Left ventricle myocardium superior (tissue), 1 donor: ENCODE measurements around the gene ACOT9. TPM values are rescaled to one million over a fixed set of nuclear protein-coding genes. Genes with fewer than 3 reads are reported as not detected.
"Not testable (repeated sequence)": the region's sequence is repeated elsewhere in the genome, so short reads cannot be mapped to it uniquely, and the experiment has no call there.

Source experiments
- ATAC-seq: fragments of 200-7000 bp; cut with Tn5 transposase; one replicate; pipeline ENCODE4 v1.9.1; 2020; ENCODE audit warnings: mild to moderate bottlenecking, moderate library complexity
- DNase-seq: peaks from one replicate; pipeline ENCODE4 v3.0.0-alpha.2; 2020
- intact Hi-C: fragments of 100-400 bp; cut with micrococcal nuclease; formaldehyde crosslinking; loops from one replicate; pipeline ENCODE4 v1.11.0; 2022
- total RNA-seq: library from RNA; stranded (reverse); fragmentation: NEBNext Ultra II Directional; extraction: Animal tissue kit (Norgen Biotek cat#: 25700); gene quantifications from one replicate; pipeline ENCODE4 v1.2.1, GENCODE V29; 2021
- donor health status: DM: no; HTN: yes; CAD: no; lungs with severe emphysema.

ACOT9 gene
- total RNA-seq, 1 donor from 2014 or later: 41.8 TPM

DNA sequence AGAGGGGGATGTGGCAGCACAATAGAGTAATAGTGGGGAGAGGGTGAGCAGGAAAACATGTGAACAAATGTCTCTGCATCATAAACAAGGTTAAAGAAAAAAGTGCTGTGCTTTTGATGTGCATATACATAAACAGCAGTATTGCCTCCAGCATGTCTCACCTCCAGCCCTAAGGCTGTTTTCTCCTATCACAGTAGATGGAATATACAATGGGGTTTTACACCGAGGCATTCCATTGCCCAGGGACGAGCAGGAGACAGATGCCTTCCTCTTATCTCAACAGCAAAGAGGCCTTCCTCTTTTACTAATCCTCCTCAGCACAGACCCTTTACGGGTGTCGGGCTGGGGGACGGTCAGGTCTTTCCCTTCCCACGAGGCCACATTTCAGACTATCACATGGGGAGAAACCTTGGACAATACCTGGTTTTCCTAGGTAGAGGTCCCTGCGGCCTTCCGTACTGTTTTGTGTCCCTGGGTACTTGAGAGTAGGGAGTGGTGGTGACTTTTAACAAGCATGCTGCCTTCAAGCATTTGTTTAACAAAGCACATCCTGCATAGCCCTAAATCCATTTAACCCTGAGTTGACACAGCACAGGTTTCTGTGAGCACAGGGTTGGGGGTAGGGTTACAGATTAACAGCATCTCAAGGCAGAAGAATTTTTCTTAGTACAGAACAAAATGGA lies 82.9 kb downstream of the ACOT9 start:
- ATAC-seq, intact Hi-C loops, DNase-seq: not testable (repeated sequence)

DNA sequence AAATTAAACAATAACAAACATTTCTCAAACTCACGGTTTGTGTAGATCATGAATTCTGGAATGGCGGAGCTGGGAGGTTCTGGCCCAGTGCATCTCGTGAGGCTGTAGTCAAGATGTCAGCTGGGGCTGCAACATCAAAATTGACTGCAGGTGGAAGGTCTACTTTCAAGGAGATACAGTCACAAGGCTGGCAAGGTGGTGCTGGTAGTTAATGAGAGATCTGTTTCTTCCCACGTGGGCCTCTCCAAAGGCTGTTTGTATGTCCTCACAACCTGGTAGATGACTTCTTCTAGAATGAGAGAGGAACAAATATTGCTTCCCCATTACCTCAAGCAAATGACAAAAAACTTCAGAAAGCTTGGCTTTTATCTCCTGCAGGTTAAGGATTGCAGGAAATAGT lies 83.7 kb downstream of the ACOT9 start:
- DNase-seq: no peak
- no peak for ATAC-seq
- intact Hi-C loops: no loop called here

DNA sequence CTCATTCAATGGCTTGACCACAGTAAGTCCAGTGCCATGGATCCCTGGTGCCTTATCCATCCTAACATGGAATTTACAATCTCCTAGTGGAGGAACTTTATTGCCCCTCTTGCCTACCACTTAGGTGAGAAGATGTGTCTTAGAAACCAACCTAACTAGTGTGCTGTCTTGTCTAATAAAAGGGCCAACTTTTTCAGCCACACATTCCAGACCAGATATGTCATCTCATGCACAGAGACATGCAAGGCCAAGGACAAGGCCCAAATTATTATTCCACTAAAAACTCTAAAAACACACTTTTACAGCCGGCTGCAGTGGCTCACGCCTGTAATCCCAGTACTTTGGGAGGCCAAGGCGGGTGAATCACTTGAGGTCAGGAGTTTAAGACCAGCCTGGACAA lies 86.4 kb downstream of the ACOT9 start:
- no peak for DNase-seq
- no peak for ATAC-seq
- intact Hi-C loops: no loop called here

DNA sequence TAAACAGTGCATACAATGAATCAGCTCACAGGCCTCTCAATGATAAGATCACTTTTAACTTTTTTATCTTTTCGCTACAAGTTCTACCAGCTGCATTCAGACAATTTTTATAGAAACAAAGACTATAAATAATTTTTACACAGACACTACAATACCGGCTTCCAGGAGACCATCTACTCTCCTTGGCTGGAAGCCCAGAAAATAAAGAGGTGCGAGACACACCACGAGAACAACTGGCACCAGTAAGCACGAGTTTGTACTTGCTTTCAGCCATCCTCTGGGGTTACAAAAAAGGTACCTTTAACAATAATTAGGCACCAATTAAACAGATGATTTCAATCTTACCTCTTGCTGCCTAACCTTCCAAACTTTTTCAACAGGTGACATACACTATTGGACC lies 87.0 kb downstream of the ACOT9 start:
- no peak for DNase-seq
- ATAC-seq: no peak
- intact Hi-C loops: no loop called here

Other genes starting within 250 kb of the ACOT9 start
- gene PRDX4, start 75.8 kb downstream of the ACOT9 start, total RNA-seq: 43.6 TPM
- gene SAT1, start 39.9 kb upstream of the ACOT9 start, total RNA-seq: 145 TPM
- gene APOO, start 164.7 kb upstream of the ACOT9 start, total RNA-seq: 105 TPM
- not detected for gene CXorf58, start 164.7 kb upstream of the ACOT9 start, total RNA-seq